Lung (tissue), 12 donors: ENCODE data around the gene MAP3K21. TPM values are rescaled to one million over a fixed set of nuclear protein-coding genes. Genes with fewer than 3 reads are reported as not detected.

Experiments
- ATAC-seq: fragments of 200-7000 bp; cut with Tn5 transposase; one replicate; pipeline ENCODE4 v1.9.1; 2020; ENCODE audit warnings: moderate number of reproducible peaks; ENCODE audit not compliant: insufficient read depth, low FRiP score
- DNase-seq, 3 donors: peaks; one replicate each; pipeline ENCODE4 v3.0.0-alpha.2; 2013 to 2017
- H3K27ac ChIP-seq, 2 donors: one replicate each; pipeline ENCODE4 v1.5.1; 2013; ENCODE audit warnings: mild to moderate bottlenecking in 2 of 2, moderate library complexity in 2 of 2, control low read depth in 1 of 2, inconsistent platforms in 1 of 2, low read depth in 1 of 2, low read length in 1 of 2
- H3K27me3 ChIP-seq, 3 donors: one replicate each; pipeline ENCODE4 v1.5.1; 2013; ENCODE audit warnings: low read length in 2 of 3; ENCODE audit not compliant: control insufficient read depth in 3 of 3, insufficient read depth in 3 of 3
- H3K36me3 ChIP-seq, 4 donors: one replicate each; pipeline ENCODE4 v1.5.1; 2013; ENCODE audit warnings: low read length in 4 of 4, mild to moderate bottlenecking in 1 of 4, moderate library complexity in 1 of 4; ENCODE audit not compliant: control insufficient read depth in 4 of 4, insufficient read depth in 4 of 4
- H3K4me1 ChIP-seq, 5 donors: one replicate each; pipeline ENCODE4 v1.5.1; 2013; ENCODE audit warnings: low read length in 5 of 5, mild to moderate bottlenecking in 2 of 5, moderate library complexity in 1 of 5; ENCODE audit not compliant: control insufficient read depth in 5 of 5, insufficient read depth in 5 of 5
- H3K4me3 ChIP-seq: one replicate; pipeline ENCODE4 v1.5.1; 2013; ENCODE audit warnings: mild to moderate bottlenecking, control low read depth, moderate library complexity
- H3K9ac ChIP-seq, 2 donors: one replicate each; pipeline ENCODE4 v1.5.1; 2013; ENCODE audit warnings: low read length in 2 of 2, control low read depth in 1 of 2; ENCODE audit not compliant: insufficient read depth in 1 of 2
- H3K9me3 ChIP-seq, 4 donors: one replicate each; pipeline ENCODE4 v1.5.1; 2013; ENCODE audit warnings: low read length in 3 of 4, mild to moderate bottlenecking in 1 of 4, moderate library complexity in 1 of 4; ENCODE audit not compliant: control insufficient read depth in 4 of 4, insufficient read depth in 3 of 4
- CTCF ChIP-seq: IDR thresholded peaks from 2 replicates; pipeline ENCODE4 v1.5.1; 2012; ENCODE audit warnings: mild to moderate bottlenecking; ENCODE audit errors: control extremely low read depth, extremely low read depth
- WGBS, 2 donors: extraction: QIAGEN DNeasy Blood & Tissue Kit; methylation state at CpG; one replicate each; pipeline ENCODE4 v1.1.7; 2013; 5-methylcytosine and 5-hydroxymethylcytosine counted together
- polyA plus RNA-seq, 2 donors: library from polyadenylated mRNA; stranded (reverse); fragments of 200-250 nt; gene quantifications; one replicate each; pipeline ENCODE4 v1.2.1, GENCODE V29; 2013
- total RNA-seq, 2 donors: library from RNA; depleted of rRNA in 1 of 2; stranded (reverse); fragments of >200 nt in 1 of 2; gene quantifications; one replicate each; pipeline ENCODE4 v1.2.1, GENCODE V29; 2014 to 2021
- donor health status: control.
- donor health status: control.
- donor health status: Bipolar disorder and iron deficiency.
- donor health status: healthy.
- donor health status: DM: yes; HTN: yes; CAD: no.

MAP3K21 gene
- total and polyA plus RNA-seq, 4 donors: 3.2 to 11.4 (median 5.7) TPM

GRCh38 chr1:233359431-233359830, 31.9 kb downstream of the MAP3K21 start:
- DNase-seq: peak; percentile 26 to 61 (median 58)
- peaks cover 0 to 2% (median 0%) of the 10 kb centered on the region in 4 donors for H3K9me3 ChIP-seq
- no peak overlapping the region for H3K27ac ChIP-seq
- ATAC-seq: peak; percentile 27
- WGBS, 2 donors: 69 to 83% methylated on average over 5 of the region's 5 CpGs
- H3K4me1 ChIP-seq: peaks cover 0 to 9% (median 0%) of the 10 kb centered on the region in 5 donors
- no peaks in the 10 kb centered on the region for H3K36me3 ChIP-seq
- H3K9ac ChIP-seq: no peak overlapping the region
- peaks cover 0 to 11% (median 6%) of the 10 kb centered on the region in 3 donors for H3K27me3 ChIP-seq
- H3K4me3 ChIP-seq: no peak overlapping the region
- no peak for TF ChIP-seq CTCF

- Histone ChIP-seq H3K27me3 (peaks cover 0 to 11% (median 6%) of the 10 kb centered on the region in 3 donors), H3K4me3 (no peak overlapping the region), H3K27ac (no peak overlapping the region), H3K36me3 (no peaks in the 10 kb centered on the region), H3K9me3 (peaks cover 0 to 2% (median 0%) of the 10 kb centered on the region in 4 donors), H3K9ac (no peak overlapping the region), H3K4me1 (peaks cover 0 to 9% (median 0%) of the 10 kb centered on the region in 5 donors)
- ATAC-seq: no peak
- TF ChIP-seq CTCF: no peak
- no peak for DNase-seq
- 88 to 91% methylated on average over 2 of the region's 2 CpGs for WGBS, 2 donors
These were observed 32.4 kb downstream of the MAP3K21 start for GRCh38 chr1:233359905-233360304.

- WGBS, 2 donors: 59 to 76% methylated on average over 6 of the region's 6 CpGs
- Histone ChIP-seq H3K36me3 (no peaks in the 10 kb centered on the region), H3K4me3 (no peak overlapping the region), H3K4me1 (peaks cover 0 to 9% (median 0%) of the 10 kb centered on the region in 5 donors), H3K27me3 (peaks cover 0 to 11% (median 6%) of the 10 kb centered on the region in 3 donors), H3K27ac (no peak overlapping the region), H3K9me3 (peaks cover 0 to 2% (median 0%) of the 10 kb centered on the region in 4 donors), H3K9ac (no peak overlapping the region)
- no peak for TF ChIP-seq CTCF
- ATAC-seq: no peak
- DNase-seq: peak in 2 of 3 donors; percentile 21 to 50
These were observed 33.1 kb downstream of the MAP3K21 start for GRCh38 chr1:233360525-233361102.
